HG03045 (cell line): Measurements from ENCODE around the gene CHAC2.
"Not testable (repeated sequence)": the region's sequence is repeated elsewhere in the genome, so short reads cannot be mapped to it uniquely, and the experiment has no call there.

ENCODE experiments used
- ATAC-seq: cut with Tn5 transposase; IDR thresholded peaks from one replicate; pipeline ENCODE4 v1.9.1; 2021; ENCODE audit warnings: mild to moderate bottlenecking, moderate library complexity; ENCODE audit not compliant: unreplicated experiment

CHAC2 gene

GRCh38 chr2:53767405-53768241, at the start of gene CHAC2:
CHAC2 (plus strand) TSS chr2:53767804; CDS start chr2:53767887, 83 bp downstream.
- ATAC-seq, result peak; percentile 95

GRCh38 chr2:53720944-53721343, 46.7 kb upstream of the CHAC2 start:
- ATAC-seq, result not testable (repeated sequence)

GRCh38 chr2:53724536-53724935, 43.1 kb upstream of the CHAC2 start:
- no peak for ATAC-seq

- no peak for ATAC-seq
These were observed 41.9 kb upstream of the CHAC2 start for GRCh38 chr2:53725662-53726061.

GRCh38 chr2:53727921-53728320, 39.7 kb upstream of the CHAC2 start:
- no peak for ATAC-seq

- ATAC-seq, result no peak
These were observed 38.4 kb upstream of the CHAC2 start for GRCh38 chr2:53729143-53729762.

- no peak for ATAC-seq
These were observed 30.5 kb upstream of the CHAC2 start for GRCh38 chr2:53737091-53737490.

GRCh38 chr2:53739032-53739431, 28.6 kb upstream of the CHAC2 start:
- ATAC-seq, result no peak

GRCh38 chr2:53740170-53740569, 27.4 kb upstream of the CHAC2 start:
- ATAC-seq, result no peak

- ATAC-seq, result no peak
These were observed 23.1 kb upstream of the CHAC2 start for GRCh38 chr2:53744395-53745065.

GRCh38 chr2:53750041-53750768, 17.4 kb upstream of the CHAC2 start:
- ATAC-seq, result no peak

GRCh38 chr2:53751728-53752127, 15.9 kb upstream of the CHAC2 start:
- ATAC-seq, result peak; percentile 89

GRCh38 chr2:53752385-53752784, 15.2 kb upstream of the CHAC2 start:
- ATAC-seq, result no peak

- ATAC-seq, result no peak
These were observed 14.6 kb upstream of the CHAC2 start for GRCh38 chr2:53753041-53753440.

- no peak for ATAC-seq
These were observed 12.5 kb upstream of the CHAC2 start for GRCh38 chr2:53755121-53755520.

- ATAC-seq, result no peak
These were observed 11.0 kb upstream of the CHAC2 start for GRCh38 chr2:53756644-53757043.

- not testable (repeated sequence) for ATAC-seq
These were observed 10.4 kb upstream of the CHAC2 start for GRCh38 chr2:53757206-53757605.

- ATAC-seq, result no peak
These were observed 1.8 kb upstream of the CHAC2 start for GRCh38 chr2:53765767-53766166.

- peak; percentile 62 for ATAC-seq
These were observed 588 bp downstream of the CHAC2 start for GRCh38 chr2:53768242-53768542.

- ATAC-seq, result no peak
These were observed 1.8 kb downstream of the CHAC2 start for GRCh38 chr2:53769318-53769945.

- ATAC-seq, result no peak
These were observed 2.7 kb downstream of the CHAC2 start for GRCh38 chr2:53770264-53770663.
